ENCODE data around the gene FOXP1. TPM values are rescaled to one million over a fixed set of nuclear protein-coding genes. Genes with fewer than 3 reads are reported as not detected.

The FOXP1 gene
- total and polyA plus RNA-seq, 2 of the 8 experiments (the other 6 are each of a cell fraction or from before 2014, with no cell fraction given) = 13.9 to 25.4 TPM

DNA sequence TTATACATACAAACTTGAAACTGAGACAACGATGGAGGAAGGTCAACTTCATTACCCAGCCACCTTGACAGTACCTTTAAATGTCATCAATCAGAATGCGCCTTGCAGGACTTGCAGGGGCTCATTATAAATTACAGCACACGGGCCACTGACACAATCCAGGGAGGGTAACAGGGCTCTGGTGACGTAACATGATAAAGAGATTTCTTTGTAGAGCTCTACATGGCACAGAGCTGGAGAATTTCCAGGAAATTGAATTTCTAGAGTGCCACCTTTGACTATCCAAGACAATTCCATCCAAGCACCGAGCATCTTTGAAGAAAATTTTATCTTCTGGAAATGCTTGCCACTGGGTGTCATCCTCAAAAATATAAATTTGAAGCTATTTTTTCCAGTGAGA, 486.0 kb downstream of the FOXP1 start:
- CTCF ChIA-PET (ENCODE audit: partially characterized antibody) = no interaction called here
- TF ChIP-seq SRF (IDR thresholded peaks at IDR 0.05; ENCODE audit: low read depth, low read length) (no peak), CTBP2 (IDR thresholded peaks at IDR 0.05; ENCODE audit: borderline replicate concordance, insufficient read depth, insufficient read length, low read length) (no peak), RNF2 (IDR thresholded peaks at IDR 0.05; ENCODE audit: borderline replicate concordance, low read depth, low read length, missing control alignments, poor library complexity, severe bottlenecking) (no peak), GTF2F1 (IDR thresholded peaks at IDR 0.05; ENCODE audit: borderline replicate concordance, low read depth, low read length) (no peak), PHF8 (conservative IDR thresholded peaks at IDR 0.05; ENCODE audit: low read depth, low read length) (no peak), RBBP5 (IDR thresholded peaks at IDR 0.05; ENCODE audit: borderline replicate concordance, low read depth, low read length) (no peak), HDAC6 (IDR thresholded peaks at IDR 0.05; ENCODE audit: low read depth, low read length) (no peak)

More for the DNA sequence above, 486.0 kb downstream of the FOXP1 start:
- no peak overlapping the region for H2BK5ac ChIP-seq (ENCODE audit: low read depth, low read length)
- H3K9ac ChIP-seq (replicated peaks in 1 of 4; ENCODE audit: extremely low read depth in 1 of 4, low read depth in 3 of 4, low read length in 3 of 4) = no peak overlapping the region
- no peaks in the 10 kb centered on the region for H3K79me1 ChIP-seq (ENCODE audit: low read depth, low read length)
- H3K27ac ChIP-seq (ENCODE audit: low read depth, low read length) = no peak overlapping the region
- no peak overlapping the region for H4K91ac ChIP-seq (replicated peaks; ENCODE audit: insufficient read length, low read length)
- no peak overlapping the region for H3K4me3 ChIP-seq (ENCODE audit: extremely low read depth in 1 of 4, insufficient read depth in 2 of 4, low read depth in 3 of 4, low read length in 4 of 4)
- H2BK15ac ChIP-seq (ENCODE audit: low read length) = no peak overlapping the region
- POLR2A ChIA-PET (ENCODE audit: partially characterized antibody) = no interaction called here
- no peak overlapping the region for H3K4me2 ChIP-seq (ENCODE audit: insufficient read depth in 1 of 2, low read depth in 2 of 2, low read length in 2 of 2)
- H3K27me3 ChIP-seq (replicated peaks in 1 of 4; ENCODE audit: control insufficient read depth in 3 of 4, extremely low read depth in 1 of 4, insufficient read depth in 3 of 4, low read length in 3 of 4) = no peaks in the 10 kb centered on the region
- H4K8ac ChIP-seq (ENCODE audit: extremely low read depth, insufficient read depth, low read length) = no peak overlapping the region
- no peak overlapping the region for H2BK120ac ChIP-seq (replicated peaks; ENCODE audit: low read depth, low read length)
- no peak overlapping the region for H2BK12ac ChIP-seq (ENCODE audit: low read depth, low read length)
- no peak overlapping the region for H3K56ac ChIP-seq (replicated peaks; ENCODE audit: insufficient read length, low read depth, low read length)
- no peaks in the 10 kb centered on the region for H4K20me1 ChIP-seq (replicated peaks in 1 of 2; ENCODE audit: control insufficient read depth in 1 of 2, insufficient read depth in 2 of 2, low read length in 2 of 2)
- H3K4ac ChIP-seq (replicated peaks; ENCODE audit: insufficient read length, low read depth, low read length) = no peak overlapping the region
- H2AK5ac ChIP-seq (ENCODE audit: low read depth, low read length) = no peak overlapping the region
- H3K18ac ChIP-seq (ENCODE audit: extremely low read depth, low read length) = no peak overlapping the region
- H3K36me3 ChIP-seq (ENCODE audit: control insufficient read depth in 2 of 4, insufficient read depth in 4 of 4, low read length in 3 of 4) = no peaks in the 10 kb centered on the region
- H3K23me2 ChIP-seq (ENCODE audit: low read depth, low read length) = no peaks in the 10 kb centered on the region
- no peak overlapping the region for H3K14ac ChIP-seq (ENCODE audit: insufficient read length)
- H3K9me3 ChIP-seq (ENCODE audit: insufficient read depth in 2 of 2, low read depth in 1 of 2, low read length in 1 of 2) = no peaks in the 10 kb centered on the region
- H3K79me2 ChIP-seq (ENCODE audit: control insufficient read depth in 1 of 2, insufficient read depth in 2 of 2, low read length in 2 of 2) = no peaks in the 10 kb centered on the region
- H3K23ac ChIP-seq (ENCODE audit: insufficient read length) = no peak overlapping the region
- no peak overlapping the region for H4K5ac ChIP-seq (ENCODE audit: insufficient read length, low read depth, low read length)
- H3K4me1 ChIP-seq (replicated peaks in 1 of 4; ENCODE audit: control insufficient read depth in 3 of 4, insufficient read depth in 4 of 4, low read length in 3 of 4) = no peaks in the 10 kb centered on the region
- H2AFZ ChIP-seq (ENCODE audit: low read length) = no peak overlapping the region
- FAIRE-seq (no peak), DNase-seq (ENCODE audit: low read depth in 1 of 2, low spot score in 2 of 2) (no peak)
- H2BK20ac ChIP-seq (ENCODE audit: low read length) = no peak overlapping the region
- WGBS, 2 experiments (ENCODE audit: extremely low coverage in 1 of 2, insufficient coverage in 1 of 2, insufficient read length in 1 of 2, insufficient replicate concordance in 2 of 2, low coverage in 1 of 2, low lambda C conversion rate in 2 of 2, missing lambda C conversion rate in 1 of 2) = 88% methylated on average over 5 of the region's 5 CpGs; no CpG with 5 or more reads in 1 of the 2 experiments

Data from H1 (cell line).